NCI-H1105 (cell line): ENCODE results near the gene NPIPB9.
"Not testable (repeated sequence)": the region's sequence is repeated elsewhere in the genome, so short reads cannot be mapped to it uniquely, and the experiment has no call there.

Experiments
- DNase-seq: peaks from one replicate; lab custom pipeline; 2025; lab: John Stamatoyannopoulos, UW

Gene NPIPB9

GRCh38 chr16:28751487-28751886 is at the start of gene NPIPB9:
NPIPB9 (plus strand) TSS chr16:28751787.
- DNase-seq, result not testable (repeated sequence)

- not testable (repeated sequence) for DNase-seq
These were observed 47.3 kb upstream of the NPIPB9 start for GRCh38 chr16:28704246-28704645.

- not testable (repeated sequence) for DNase-seq
These were observed 40.1 kb upstream of the NPIPB9 start, which contains the start of gene EIF3C for GRCh38 chr16:28711220-28712083. EIF3C (plus strand) TSS chr16:28711464; CDS start chr16:28711687, 223 bp downstream.

- not testable (repeated sequence) for DNase-seq
These were observed 28.5 kb upstream of the NPIPB9 start for GRCh38 chr16:28722852-28723650.

- not testable (repeated sequence) for DNase-seq
These were observed 20.3 kb upstream of the NPIPB9 start for GRCh38 chr16:28731253-28731652.

GRCh38 chr16:28732455-28733124 is 19.0 kb upstream of the NPIPB9 start:
- not testable (repeated sequence) for DNase-seq

GRCh38 chr16:28739787-28740186 is 11.8 kb upstream of the NPIPB9 start:
- DNase-seq, result not testable (repeated sequence)

GRCh38 chr16:28740631-28741030 is 11.0 kb upstream of the NPIPB9 start:
- DNase-seq, result not testable (repeated sequence)

- not testable (repeated sequence) for DNase-seq
These were observed 10.3 kb upstream of the NPIPB9 start for GRCh38 chr16:28741295-28741694.

GRCh38 chr16:28746618-28747350 is 4.8 kb upstream of the NPIPB9 start:
- DNase-seq, result not testable (repeated sequence)

- DNase-seq, result not testable (repeated sequence)
These were observed 1.6 kb upstream of the NPIPB9 start for GRCh38 chr16:28749997-28750465.

GRCh38 chr16:28750469-28751067 is 1.0 kb upstream of the NPIPB9 start:
- not testable (repeated sequence) for DNase-seq

GRCh38 chr16:28781697-28782096 is 30.1 kb downstream of the NPIPB9 start:
- not testable (repeated sequence) for DNase-seq

- DNase-seq, result not testable (repeated sequence)
These were observed 30.8 kb downstream of the NPIPB9 start for GRCh38 chr16:28782357-28782756.

GRCh38 chr16:28802235-28803019 is 50.8 kb downstream of the NPIPB9 start:
- DNase-seq, result not testable (repeated sequence)

GRCh38 chr16:28807445-28808120 is 56.0 kb downstream of the NPIPB9 start:
- not testable (repeated sequence) for DNase-seq

- no peak for DNase-seq
These were observed 68.4 kb downstream of the NPIPB9 start for GRCh38 chr16:28820016-28820415.

- not testable (repeated sequence) for DNase-seq
These were observed 69.0 kb downstream of the NPIPB9 start for GRCh38 chr16:28820546-28820945.

- DNase-seq, result no peak
These were observed 70.4 kb downstream of the NPIPB9 start for GRCh38 chr16:28821874-28822519.
